ENCODE data around the gene ETS2. TPM values are rescaled to one million over a fixed set of nuclear protein-coding genes. Genes with fewer than 3 reads are reported as not detected.
A peak's percentile ranks its signal among the peaks of the same experiment; 100 is the strongest.

The ETS2 gene
- total and polyA plus RNA-seq, 2 of the 8 experiments (the other 6 are each of a cell fraction or from before 2014, with no cell fraction given): 11.0 to 45.1 TPM

GRCh38 chr21:38795475-38795874 lies 10.3 kb upstream of the ETS2 start:
- Histone ChIP-seq H3K9me3 (ENCODE audit: insufficient read depth in 2 of 2, low read depth in 1 of 2, low read length in 1 of 2) (no peaks in the 10 kb centered on the region), H3K36me3 (ENCODE audit: control insufficient read depth in 2 of 4, insufficient read depth in 4 of 4, low read length in 3 of 4) (no peaks in the 10 kb centered on the region), H4K8ac (ENCODE audit: extremely low read depth, insufficient read depth, low read length) (no peak overlapping the region), H3K9ac (replicated peaks in 1 of 4; ENCODE audit: extremely low read depth in 1 of 4, low read depth in 3 of 4, low read length in 3 of 4) (no peak overlapping the region), H2BK120ac (replicated peaks; ENCODE audit: low read depth, low read length) (no peak overlapping the region), H3K4ac (replicated peaks; ENCODE audit: insufficient read length, low read depth, low read length) (no peak overlapping the region), H3K56ac (replicated peaks; ENCODE audit: insufficient read length, low read depth, low read length) (no peak overlapping the region), H2BK15ac (ENCODE audit: low read length) (no peak overlapping the region), H3K23ac (ENCODE audit: insufficient read length) (peak overlapping the region; percentile 22), H3K79me2 (ENCODE audit: control insufficient read depth in 1 of 2, insufficient read depth in 2 of 2, low read length in 2 of 2) (no peaks in the 10 kb centered on the region), H3K18ac (ENCODE audit: extremely low read depth, low read length) (no peak overlapping the region), H3K79me1 (ENCODE audit: low read depth, low read length) (no peaks in the 10 kb centered on the region), H3K23me2 (ENCODE audit: low read depth, low read length) (no peaks in the 10 kb centered on the region), H2BK5ac (ENCODE audit: low read depth, low read length) (no peak overlapping the region), H3K27me3 (replicated peaks in 1 of 4; ENCODE audit: control insufficient read depth in 3 of 4, extremely low read depth in 1 of 4, insufficient read depth in 3 of 4, low read length in 3 of 4) (peaks cover 0 to 2% (median 0%) of the 10 kb centered on the region in 4 experiments; a peak in 1 of 7 replicates), H3K4me2 (ENCODE audit: insufficient read depth in 1 of 2, low read depth in 2 of 2, low read length in 2 of 2) (no peak overlapping the region), H4K20me1 (replicated peaks in 1 of 2; ENCODE audit: control insufficient read depth in 1 of 2, insufficient read depth in 2 of 2, low read length in 2 of 2) (no peaks in the 10 kb centered on the region), H2BK12ac (ENCODE audit: low read depth, low read length) (no peak overlapping the region; the same call in 1 of the 2 replicates), H3K4me1 (replicated peaks in 1 of 4; ENCODE audit: control insufficient read depth in 3 of 4, insufficient read depth in 4 of 4, low read length in 3 of 4) (no peaks in the 10 kb centered on the region; a peak in 1 of 7 replicates), H2AK5ac (ENCODE audit: low read depth, low read length) (no peak overlapping the region), H3K27ac (ENCODE audit: low read depth, low read length) (no peak overlapping the region), H4K5ac (ENCODE audit: insufficient read length, low read depth, low read length) (no peak overlapping the region), H2AFZ (ENCODE audit: low read length) (no peak overlapping the region), H2BK20ac (ENCODE audit: low read length) (no peak overlapping the region), H3K14ac (ENCODE audit: insufficient read length) (no peak overlapping the region), H3K4me3 (ENCODE audit: extremely low read depth in 1 of 4, insufficient read depth in 2 of 4, low read depth in 3 of 4, low read length in 4 of 4) (no peak overlapping the region), H4K91ac (replicated peaks; ENCODE audit: insufficient read length, low read length) (no peak overlapping the region)
- WGBS, 2 experiments (ENCODE audit: extremely low coverage in 1 of 2, insufficient coverage in 1 of 2, insufficient read length in 1 of 2, insufficient replicate concordance in 2 of 2, low coverage in 1 of 2, low lambda C conversion rate in 2 of 2, missing lambda C conversion rate in 1 of 2): 93% methylated on average over 8 of the region's 8 CpGs; no CpG with 5 or more reads in 1 of the 2 experiments
- FAIRE-seq: no peak
- POLR2A ChIA-PET (ENCODE audit: partially characterized antibody): interaction anchor here (0.9 kb wide), 1 partner anchor 10 kb away, joined by 5 read pairs; the partner anchor contains the start of gene ETS2
- CTCF ChIA-PET (ENCODE audit: partially characterized antibody): interaction anchor here (2.0 kb wide), 1 partner anchor 84 kb away, joined by 5 read pairs; no protein-coding TSS in a partner anchor
- DNase-seq (ENCODE audit: low read depth in 1 of 2, low spot score in 2 of 2): no peak
- TF ChIP-seq CREB1 (IDR thresholded peaks at IDR 0.05) (no peak), SUZ12 (IDR thresholded peaks at IDR 0.05; ENCODE audit: low read length) (no peak), PHF8 (conservative IDR thresholded peaks at IDR 0.05; ENCODE audit: low read depth, low read length) (no peak), ASH2L (IDR thresholded peaks at IDR 0.05; ENCODE audit: low read length) (no peak), CEBPB (IDR thresholded peaks at IDR 0.05; ENCODE audit: low read depth, low read length) (no peak), EP300 (IDR thresholded peaks at IDR 0.05; ENCODE audit: borderline replicate concordance in 1 of 2, low read depth in 2 of 2, low read length in 2 of 2) (no peak), KDM5A (IDR thresholded peaks at IDR 0.05; ENCODE audit: low read length) (no peak), NRF1 (IDR thresholded peaks at IDR 0.05; ENCODE audit: low read depth, low read length) (no peak), EZH2 (IDR thresholded peaks at IDR 0.05; ENCODE audit: low read depth, low read length, severe bottlenecking) (no peak), CBX5 (IDR thresholded peaks at IDR 0.05; ENCODE audit: low read depth, low read length) (no peak), TEAD4 (IDR thresholded peaks at IDR 0.05; ENCODE audit: low read depth, low read length) (no peak), MAFK (IDR thresholded peaks at IDR 0.05; ENCODE audit: low read depth, low read length) (no peak)
- TF ChIP-seq, protein P1, sequence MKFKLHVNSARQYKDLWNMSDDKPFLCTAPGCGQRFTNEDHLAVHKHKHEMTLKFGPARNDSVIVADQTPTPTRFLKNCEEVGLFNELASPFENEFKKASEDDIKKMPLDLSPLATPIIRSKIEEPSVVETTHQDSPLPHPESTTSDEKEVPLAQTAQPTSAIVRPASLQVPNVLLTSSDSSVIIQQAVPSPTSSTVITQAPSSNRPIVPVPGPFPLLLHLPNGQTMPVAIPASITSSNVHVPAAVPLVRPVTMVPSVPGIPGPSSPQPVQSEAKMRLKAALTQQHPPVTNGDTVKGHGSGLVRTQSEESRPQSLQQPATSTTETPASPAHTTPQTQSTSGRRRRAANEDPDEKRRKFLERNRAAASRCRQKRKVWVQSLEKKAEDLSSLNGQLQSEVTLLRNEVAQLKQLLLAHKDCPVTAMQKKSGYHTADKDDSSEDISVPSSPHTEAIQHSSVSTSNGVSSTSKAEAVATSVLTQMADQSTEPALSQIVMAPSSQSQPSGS (IDR thresholded peaks at IDR 0.05; ENCODE audit: low read length): no peak
